HFFc6 (cell line): ENCODE measurements around the gene OLFM2. TPM values are rescaled to one million over a fixed set of nuclear protein-coding genes. Genes with fewer than 3 reads are reported as not detected.

Experiments
- DNase-seq: peaks from one replicate; pipeline ENCODE4 v3.0.0-alpha.2; 2018
- H3K27ac Mint-ChIP-seq: 2 replicates; pipeline ENCODE4 v1.8.0; 2020; ENCODE audit warnings: mild to moderate bottlenecking, mixed read lengths
- H3K27me3 Mint-ChIP-seq: 2 replicates; pipeline ENCODE4 v1.8.0; 2021; ENCODE audit warnings: mild to moderate bottlenecking, moderate library complexity, mixed read lengths; ENCODE audit not compliant: insufficient read depth
- H3K36me3 Mint-ChIP-seq: 2 replicates; pipeline ENCODE4 v1.8.0; 2021; ENCODE audit warnings: low read depth, mixed read lengths
- H3K4me1 Mint-ChIP-seq: 2 replicates; pipeline ENCODE4 v1.8.0; 2020; ENCODE audit warnings: low read depth, mixed read lengths
- H3K4me3 Mint-ChIP-seq: 2 replicates; pipeline ENCODE4 v1.8.0; 2020; ENCODE audit warnings: mild to moderate bottlenecking, moderate library complexity, mixed read lengths
- H3K9me3 Mint-ChIP-seq: 2 replicates; pipeline ENCODE4 v1.8.0; 2020; ENCODE audit warnings: mild to moderate bottlenecking, mixed read lengths
- CTCF ChIP-seq: fragments of 200-600 bp; sonication (generic); IDR thresholded peaks from 2 replicates; pipeline ENCODE4 v1.5.0; 2021; ENCODE audit warnings: antibody characterized with exemption, mild to moderate bottlenecking
- total RNA-seq, 6 experiments: library from RNA; stranded (reverse); fragmentation: NEBNext Ultra II Directional; extraction: Animal tissue kit (Norgen Biotek cat#: 25700); gene quantifications; 2 replicates in 1 of 6; 3 replicates in 5 of 6; pipeline ENCODE4 v1.2.3, GENCODE V29; 2021

Gene OLFM2
- total RNA-seq, 6 experiments from 2014 or later = 1.9 to 7.0 (median 6.3) TPM

DNA sequence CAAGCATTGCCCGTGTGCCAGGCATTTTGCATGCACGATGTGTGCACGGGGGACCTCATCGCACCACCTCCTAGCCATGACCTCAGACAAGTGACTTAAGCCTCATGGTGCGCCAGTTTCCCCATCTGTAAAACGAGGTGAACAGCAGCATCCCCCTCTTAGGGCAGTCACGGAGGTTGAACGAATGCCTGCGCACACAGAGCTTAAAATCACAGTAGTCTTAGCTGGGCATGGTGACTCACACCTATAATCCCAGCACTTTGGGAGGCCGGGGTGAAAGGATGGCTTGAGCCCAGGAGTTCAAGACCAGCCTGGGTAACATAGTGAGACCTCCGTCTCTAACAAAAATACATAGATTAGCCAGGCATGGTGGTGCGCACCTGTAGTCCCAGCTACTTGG, 52.6 kb downstream of the OLFM2 start:
- Mint-ChIP-seq H3K4me1 (no peaks in the 10 kb centered on the region), H3K27ac (no peak overlapping the region), H3K27me3 (peaks cover 17% of the 10 kb centered on the region), H3K4me3 (no peak overlapping the region), H3K36me3 (no peaks in the 10 kb centered on the region), H3K9me3 (no peaks in the 10 kb centered on the region)
- TF ChIP-seq CTCF = no peak
- DNase-seq = no peak

DNA sequence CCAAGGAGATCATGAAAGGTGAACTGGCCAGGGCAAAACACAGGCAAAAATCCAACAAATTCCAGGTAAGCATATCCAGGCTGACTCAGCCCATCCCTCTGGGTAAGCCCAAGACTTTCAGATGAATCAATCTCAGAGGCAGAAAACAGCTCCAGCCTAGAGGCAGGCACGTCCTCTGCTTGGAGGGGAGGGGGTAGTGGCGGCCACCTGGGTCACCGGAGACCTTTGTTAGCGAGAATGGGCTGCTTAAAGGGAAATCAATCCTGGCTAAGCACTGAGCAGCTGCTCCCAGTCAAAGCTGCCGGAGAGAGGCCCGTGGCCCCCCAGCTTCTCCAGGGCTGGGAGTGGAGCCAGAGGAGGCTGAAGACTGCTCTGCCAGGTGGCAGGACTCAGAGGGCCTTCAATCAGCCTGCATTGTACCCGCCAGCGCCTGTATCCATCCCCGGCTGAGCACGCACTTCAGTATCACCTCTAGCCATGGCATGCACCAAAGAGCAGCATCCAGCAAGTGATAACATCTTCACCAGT, 53.0 kb downstream of the OLFM2 start:
- peaks cover 17% of the 10 kb centered on the region for H3K27me3 Mint-ChIP-seq
- DNase-seq = no peak
- peaks cover 4% of the 10 kb centered on the region for H3K4me1 Mint-ChIP-seq
- H3K36me3 Mint-ChIP-seq = no peaks in the 10 kb centered on the region
- TF ChIP-seq CTCF = no peak
- no peak overlapping the region for H3K4me3 Mint-ChIP-seq
- no peaks in the 10 kb centered on the region for H3K9me3 Mint-ChIP-seq
- H3K27ac Mint-ChIP-seq = no peak overlapping the region

- Mint-ChIP-seq H3K9me3 (no peaks in the 10 kb centered on the region), H3K36me3 (no peaks in the 10 kb centered on the region), H3K27ac (no peak overlapping the region), H3K4me3 (no peak overlapping the region), H3K4me1 (peaks cover 10% of the 10 kb centered on the region), H3K27me3 (peaks cover 8% of the 10 kb centered on the region; the same call in 1 of the 2 replicates)
- no peak for DNase-seq
- TF ChIP-seq CTCF = no peak
Observed at GRCh38 chr19:9881720-9882119, 54.6 kb downstream of the OLFM2 start.

- no peaks in the 10 kb centered on the region for H3K9me3 Mint-ChIP-seq
- H3K27ac Mint-ChIP-seq = no peak overlapping the region
- H3K4me1 Mint-ChIP-seq = peaks cover 10% of the 10 kb centered on the region
- TF ChIP-seq CTCF = no peak
- peaks cover 5% of the 10 kb centered on the region; the same call in 1 of the 2 replicates for H3K27me3 Mint-ChIP-seq
- no peak overlapping the region for H3K4me3 Mint-ChIP-seq
- no peaks in the 10 kb centered on the region for H3K36me3 Mint-ChIP-seq
- DNase-seq = no peak
Observed at GRCh38 chr19:9878511-9879196, 57.7 kb downstream of the OLFM2 start.

GRCh38 chr19:9877780-9878510, 58.4 kb downstream of the OLFM2 start:
- no peaks in the 10 kb centered on the region for H3K9me3 Mint-ChIP-seq
- H3K36me3 Mint-ChIP-seq = no peaks in the 10 kb centered on the region
- TF ChIP-seq CTCF = no peak
- no peak overlapping the region for H3K27ac Mint-ChIP-seq
- DNase-seq = peak; percentile 39
- no peak overlapping the region for H3K4me3 Mint-ChIP-seq
- H3K4me1 Mint-ChIP-seq = peaks cover 10% of the 10 kb centered on the region
- H3K27me3 Mint-ChIP-seq = peaks cover 5% of the 10 kb centered on the region; the same call in 1 of the 2 replicates
